ENCODE results near the gene AGBL2. TPM values are rescaled to one million over a fixed set of nuclear protein-coding genes. Genes with fewer than 3 reads are reported as not detected.

Gene AGBL2
- total and polyA plus RNA-seq, 2 donors from 2014 or later: 2.1 to 5.6 TPM

DNA sequence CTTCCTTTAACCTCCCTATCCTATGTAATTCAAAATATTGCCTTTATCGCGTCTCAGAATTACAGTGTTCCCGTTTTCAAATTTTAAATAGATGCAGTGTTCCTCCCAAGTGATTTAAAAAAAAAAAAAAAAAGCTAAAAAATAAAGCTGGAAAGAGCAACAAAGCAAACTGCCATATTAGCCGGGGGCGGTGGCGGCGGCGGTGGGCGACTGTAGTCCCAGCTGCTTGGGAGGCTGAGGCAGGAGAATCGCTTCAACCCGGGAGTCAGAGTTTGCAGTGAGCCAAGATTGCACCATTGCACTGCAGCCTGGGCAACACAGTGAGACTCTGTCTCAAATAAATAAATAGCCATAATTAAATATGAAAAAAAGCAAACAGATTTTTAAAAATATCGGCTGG is 5.5 kb upstream of the AGBL2 start:
- no peak for DNase-seq
- no peaks in the 10 kb centered on the region for H3K27me3 ChIP-seq (ENCODE audit: control insufficient read depth, insufficient read depth, low read length)
- TF ChIP-seq, protein P1, sequence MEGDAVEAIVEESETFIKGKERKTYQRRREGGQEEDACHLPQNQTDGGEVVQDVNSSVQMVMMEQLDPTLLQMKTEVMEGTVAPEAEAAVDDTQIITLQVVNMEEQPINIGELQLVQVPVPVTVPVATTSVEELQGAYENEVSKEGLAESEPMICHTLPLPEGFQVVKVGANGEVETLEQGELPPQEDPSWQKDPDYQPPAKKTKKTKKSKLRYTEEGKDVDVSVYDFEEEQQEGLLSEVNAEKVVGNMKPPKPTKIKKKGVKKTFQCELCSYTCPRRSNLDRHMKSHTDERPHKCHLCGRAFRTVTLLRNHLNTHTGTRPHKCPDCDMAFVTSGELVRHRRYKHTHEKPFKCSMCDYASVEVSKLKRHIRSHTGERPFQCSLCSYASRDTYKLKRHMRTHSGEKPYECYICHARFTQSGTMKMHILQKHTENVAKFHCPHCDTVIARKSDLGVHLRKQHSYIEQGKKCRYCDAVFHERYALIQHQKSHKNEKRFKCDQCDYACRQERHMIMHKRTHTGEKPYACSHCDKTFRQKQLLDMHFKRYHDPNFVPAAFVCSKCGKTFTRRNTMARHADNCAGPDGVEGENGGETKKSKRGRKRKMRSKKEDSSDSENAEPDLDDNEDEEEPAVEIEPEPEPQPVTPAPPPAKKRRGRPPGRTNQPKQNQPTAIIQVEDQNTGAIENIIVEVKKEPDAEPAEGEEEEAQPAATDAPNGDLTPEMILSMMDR (IDR thresholded peaks at IDR 0.05; ENCODE audit: borderline replicate concordance, extremely low read depth, insufficient read depth): no peak
- peaks cover 14 to 51% (median 40%) of the 10 kb centered on the region in 3 donors for H3K36me3 ChIP-seq (ENCODE audit: control insufficient read depth in 2 of 3, insufficient read depth in 3 of 3, low read length in 3 of 3)
- intact Hi-C loops (cut with DNase I): no loop called here
- no peak overlapping the region for H3K27ac ChIP-seq (ENCODE audit: low read depth in 2 of 2, low read length in 2 of 2)
- no peak for FAIRE-seq
- H3K9ac ChIP-seq (ENCODE audit: low read length in 3 of 3): no peak overlapping the region
- H3K4me3 ChIP-seq (ENCODE audit: low read length in 3 of 3): no peak overlapping the region
- H3K9me3 ChIP-seq (ENCODE audit: control insufficient read depth in 2 of 3, insufficient read depth in 1 of 3, low read length in 3 of 3): no peaks in the 10 kb centered on the region
- no peaks in the 10 kb centered on the region for H3K4me1 ChIP-seq (ENCODE audit: control insufficient read depth in 2 of 3, insufficient read depth in 2 of 3, low read depth in 1 of 3, low read length in 3 of 3)

DNA sequence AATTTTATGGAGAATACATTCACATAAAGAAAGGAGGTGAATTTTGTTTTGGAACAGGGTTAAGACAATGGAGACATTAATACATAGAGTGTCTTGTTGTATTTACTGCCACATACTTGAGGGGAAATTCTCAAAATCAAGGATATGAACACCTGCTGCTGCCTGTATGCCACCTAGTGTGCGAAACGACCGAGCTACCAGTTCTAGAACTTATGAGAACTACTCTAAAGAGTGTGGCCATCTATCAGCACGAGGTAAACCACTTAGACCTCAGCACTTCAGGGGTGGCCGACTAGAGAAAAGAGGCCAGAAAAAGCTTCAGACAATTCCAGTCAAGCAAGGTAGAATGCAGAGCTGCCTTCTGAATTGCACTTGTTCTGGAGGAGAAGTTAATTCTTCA is 1.5 kb upstream of the AGBL2 start:
- H3K9me3 ChIP-seq (ENCODE audit: control insufficient read depth in 2 of 3, insufficient read depth in 1 of 3, low read length in 3 of 3): no peaks in the 10 kb centered on the region
- H3K36me3 ChIP-seq (ENCODE audit: control insufficient read depth in 2 of 3, insufficient read depth in 3 of 3, low read length in 3 of 3): peaks cover 6 to 27% (median 19%) of the 10 kb centered on the region in 3 donors
- intact Hi-C loops (cut with DNase I): no loop called here
- no peak overlapping the region for H3K4me3 ChIP-seq (ENCODE audit: low read length in 3 of 3)
- H3K9ac ChIP-seq (ENCODE audit: low read length in 3 of 3): no peak overlapping the region
- no peak overlapping the region for H3K27ac ChIP-seq (ENCODE audit: low read depth in 2 of 2, low read length in 2 of 2)
- no peak for FAIRE-seq
- TF ChIP-seq, protein P1 (IDR thresholded peaks at IDR 0.05; ENCODE audit: borderline replicate concordance, extremely low read depth, insufficient read depth): no peak
- no peaks in the 10 kb centered on the region for H3K27me3 ChIP-seq (ENCODE audit: control insufficient read depth, insufficient read depth, low read length)
- DNase-seq: no peak
- H3K4me1 ChIP-seq (ENCODE audit: control insufficient read depth in 2 of 3, insufficient read depth in 2 of 3, low read depth in 1 of 3, low read length in 3 of 3): peaks cover 0 to 3% (median 2%) of the 10 kb centered on the region in 3 donors

DNA sequence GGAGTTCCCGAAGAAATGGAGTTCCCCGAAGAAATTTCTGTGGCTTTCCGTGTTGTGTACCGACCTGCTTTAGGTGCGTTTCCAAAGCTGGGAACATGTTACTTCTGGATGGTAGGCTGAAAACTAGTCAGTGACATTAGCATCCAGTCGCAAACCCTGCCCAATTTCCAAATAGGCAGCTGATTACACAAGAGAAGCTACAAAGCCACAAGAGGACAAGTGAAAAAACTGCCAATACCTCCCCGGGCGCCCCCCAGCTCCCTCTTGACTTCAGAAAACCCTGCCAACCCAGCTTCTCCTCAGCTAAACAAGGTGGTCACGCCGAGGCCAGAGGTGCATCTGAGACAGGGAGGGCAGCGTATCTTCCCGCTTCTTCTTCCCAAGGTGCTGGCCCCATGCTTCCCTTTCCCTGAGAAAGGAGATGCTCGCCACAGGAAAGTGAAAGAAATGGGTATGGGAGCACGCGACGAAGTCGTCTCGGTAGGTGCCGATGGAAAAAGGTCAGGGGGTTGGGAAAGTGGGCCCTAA is 551 bp downstream of the AGBL2 start:
- Histone ChIP-seq H3K27ac (ENCODE audit: low read depth in 2 of 2, low read length in 2 of 2) (no peak overlapping the region), H3K4me1 (ENCODE audit: control insufficient read depth in 2 of 3, insufficient read depth in 2 of 3, low read depth in 1 of 3, low read length in 3 of 3) (peaks cover 0 to 3% (median 2%) of the 10 kb centered on the region in 3 donors), H3K9ac (ENCODE audit: low read length in 3 of 3) (peak overlapping the region in 2 of 3 donors; percentile 65 to 75), H3K4me3 (ENCODE audit: low read length in 3 of 3) (peak overlapping the region; percentile 77 to 86 (median 80)), H3K36me3 (ENCODE audit: control insufficient read depth in 2 of 3, insufficient read depth in 3 of 3, low read length in 3 of 3) (peaks cover 2 to 22% (median 12%) of the 10 kb centered on the region in 3 donors), H3K27me3 (ENCODE audit: control insufficient read depth, insufficient read depth, low read length) (no peaks in the 10 kb centered on the region), H3K9me3 (ENCODE audit: control insufficient read depth in 2 of 3, insufficient read depth in 1 of 3, low read length in 3 of 3) (no peaks in the 10 kb centered on the region)
- TF ChIP-seq, protein P1 (IDR thresholded peaks at IDR 0.05; ENCODE audit: borderline replicate concordance, extremely low read depth, insufficient read depth): no peak
- DNase-seq (peak in 2 of 5 donors; percentile 38 to 46), FAIRE-seq (no peak)
- intact Hi-C loops (cut with DNase I): no loop called here

DNA sequence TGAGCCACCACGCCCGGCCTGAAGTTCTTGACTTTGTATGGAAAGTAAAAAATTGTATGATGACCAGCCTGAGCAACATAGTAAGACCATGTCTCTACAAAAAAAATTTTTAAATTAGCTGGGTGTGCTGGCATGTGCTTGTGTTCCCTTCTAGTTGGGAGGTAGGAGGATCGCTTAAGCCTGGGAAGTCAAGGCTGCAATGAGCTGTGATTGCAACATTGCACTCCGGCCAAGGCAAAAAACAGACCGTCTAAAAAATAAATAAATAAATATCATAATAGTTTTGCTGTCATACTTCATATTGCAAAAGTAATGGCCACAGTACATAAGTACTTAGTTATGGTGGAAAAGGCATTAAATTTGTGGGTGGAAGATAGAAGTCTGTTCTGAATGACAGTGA is 3.4 kb downstream of the AGBL2 start:
- Histone ChIP-seq H3K27ac (ENCODE audit: low read depth in 2 of 2, low read length in 2 of 2) (no peak overlapping the region), H3K27me3 (ENCODE audit: control insufficient read depth, insufficient read depth, low read length) (no peaks in the 10 kb centered on the region), H3K9me3 (ENCODE audit: control insufficient read depth in 2 of 3, insufficient read depth in 1 of 3, low read length in 3 of 3) (no peaks in the 10 kb centered on the region), H3K36me3 (ENCODE audit: control insufficient read depth in 2 of 3, insufficient read depth in 3 of 3, low read length in 3 of 3) (peaks cover 0 to 3% (median 2%) of the 10 kb centered on the region in 3 donors), H3K4me3 (ENCODE audit: low read length in 3 of 3) (no peak overlapping the region), H3K9ac (ENCODE audit: low read length in 3 of 3) (no peak overlapping the region), H3K4me1 (ENCODE audit: control insufficient read depth in 2 of 3, insufficient read depth in 2 of 3, low read depth in 1 of 3, low read length in 3 of 3) (peaks cover 0 to 3% (median 2%) of the 10 kb centered on the region in 3 donors)
- no peak for FAIRE-seq
- TF ChIP-seq, protein P1 (IDR thresholded peaks at IDR 0.05; ENCODE audit: borderline replicate concordance, extremely low read depth, insufficient read depth): no peak
- no peak for DNase-seq
- intact Hi-C loops (cut with DNase I): no loop called here
